ENCODE results near the gene PRDM5.

PRDM5 gene

GRCh38 chr4:120808475-120809141, 113.9 kb downstream of the PRDM5 start:
- H3K27ac ChIP-seq (ENCODE audit: low read depth, low read length, poor library complexity, severe bottlenecking) = no peak overlapping the region
- H3K9ac ChIP-seq (ENCODE audit: low read length) = no peak overlapping the region
- H3K4me1 ChIP-seq (ENCODE audit: insufficient read depth, low read length, severe bottlenecking) = peaks cover 2% of the 10 kb centered on the region
- no peaks in the 10 kb centered on the region for H3K27me3 ChIP-seq (ENCODE audit: insufficient read depth, low read length)
- H3K4me2 ChIP-seq (ENCODE audit: low read length) = no peak overlapping the region
- H2AFZ ChIP-seq (ENCODE audit: low read length) = no peak overlapping the region
- H3K36me3 ChIP-seq (ENCODE audit: insufficient read depth, low read length) = peaks cover 30% of the 10 kb centered on the region
- peaks cover 5% of the 10 kb centered on the region for H3K9me3 ChIP-seq (ENCODE audit: low read length)
- H3K9me2 ChIP-seq (ENCODE audit: low read depth, low read length) = no peaks in the 10 kb centered on the region
- H4K20me1 ChIP-seq (ENCODE audit: insufficient read depth, low read length) = no peaks in the 10 kb centered on the region
- TF ChIP-seq CTCF (IDR thresholded peaks at IDR 0.05; ENCODE audit: low read length) = no peak
- TF ChIP-seq EZH2 (IDR thresholded peaks at IDR 0.05; ENCODE audit: borderline replicate concordance, low read length) = no peak
- peaks cover 3% of the 10 kb centered on the region; the same call in 1 of the 2 replicates for H3F3A ChIP-seq (ENCODE audit: insufficient read depth, low read length)
- H3K4me3 ChIP-seq (ENCODE audit: low read depth, low read length, poor library complexity, severe bottlenecking) = no peak overlapping the region
- no peaks in the 10 kb centered on the region for H3K79me2 ChIP-seq (ENCODE audit: insufficient read depth, low read length)

- no peak overlapping the region for H3K4me3 ChIP-seq (ENCODE audit: low read depth, low read length, poor library complexity, severe bottlenecking)
- H2AFZ ChIP-seq (ENCODE audit: low read length) = no peak overlapping the region
- H3K4me2 ChIP-seq (ENCODE audit: low read length) = no peak overlapping the region
- no peak overlapping the region for H3K27ac ChIP-seq (ENCODE audit: low read depth, low read length, poor library complexity, severe bottlenecking)
- no peaks in the 10 kb centered on the region for H3K9me2 ChIP-seq (ENCODE audit: low read depth, low read length)
- TF ChIP-seq CTCF (IDR thresholded peaks at IDR 0.05; ENCODE audit: low read length) (no peak), EZH2 (IDR thresholded peaks at IDR 0.05; ENCODE audit: borderline replicate concordance, low read length) (no peak)
- H3K4me1 ChIP-seq (ENCODE audit: insufficient read depth, low read length, severe bottlenecking) = peaks cover 16% of the 10 kb centered on the region
- H3K9me3 ChIP-seq (ENCODE audit: low read length) = no peaks in the 10 kb centered on the region
- H3K36me3 ChIP-seq (ENCODE audit: insufficient read depth, low read length) = peaks cover 5% of the 10 kb centered on the region
- no peaks in the 10 kb centered on the region for H3K79me2 ChIP-seq (ENCODE audit: insufficient read depth, low read length)
- no peaks in the 10 kb centered on the region for H3K27me3 ChIP-seq (ENCODE audit: insufficient read depth, low read length)
- H3K9ac ChIP-seq (ENCODE audit: low read length) = no peak overlapping the region
- no peaks in the 10 kb centered on the region for H3F3A ChIP-seq (ENCODE audit: insufficient read depth, low read length)
- no peaks in the 10 kb centered on the region for H4K20me1 ChIP-seq (ENCODE audit: insufficient read depth, low read length)
Observed at GRCh38 chr4:120801137-120801758, 121.3 kb downstream of the PRDM5 start.

- Histone ChIP-seq H3K4me3 (ENCODE audit: low read depth, low read length, poor library complexity, severe bottlenecking) (no peak overlapping the region), H3K36me3 (ENCODE audit: insufficient read depth, low read length) (peaks cover 7% of the 10 kb centered on the region), H2AFZ (ENCODE audit: low read length) (no peak overlapping the region), H3K4me1 (ENCODE audit: insufficient read depth, low read length, severe bottlenecking) (peaks cover 16% of the 10 kb centered on the region), H3F3A (ENCODE audit: insufficient read depth, low read length) (no peaks in the 10 kb centered on the region), H3K79me2 (ENCODE audit: insufficient read depth, low read length) (no peaks in the 10 kb centered on the region), H3K9me3 (ENCODE audit: low read length) (no peaks in the 10 kb centered on the region), H3K27ac (ENCODE audit: low read depth, low read length, poor library complexity, severe bottlenecking) (no peak overlapping the region), H3K27me3 (ENCODE audit: insufficient read depth, low read length) (no peaks in the 10 kb centered on the region), H3K9me2 (ENCODE audit: low read depth, low read length) (no peaks in the 10 kb centered on the region), H4K20me1 (ENCODE audit: insufficient read depth, low read length) (no peaks in the 10 kb centered on the region), H3K9ac (ENCODE audit: low read length) (no peak overlapping the region), H3K4me2 (ENCODE audit: low read length) (no peak overlapping the region)
- no peak for TF ChIP-seq CTCF (IDR thresholded peaks at IDR 0.05; ENCODE audit: low read length)
- TF ChIP-seq EZH2 (IDR thresholded peaks at IDR 0.05; ENCODE audit: borderline replicate concordance, low read length) = no peak
Observed at GRCh38 chr4:120798570-120798969, 124.0 kb downstream of the PRDM5 start.

All from OCI-LY1 (cell line).